IMR-90 (cell line): ENCODE results near the gene TTC7B. TPM values are rescaled to one million over a fixed set of nuclear protein-coding genes. Genes with fewer than 3 reads are reported as not detected.
A peak's percentile ranks its signal among the peaks of the same experiment; 100 is the strongest.

Experiments
- ATAC-seq: fragments of 200-7000 bp; cut with Tn5 transposase; 2 replicates; pipeline ENCODE4 v1.9.1; 2020; ENCODE audit warnings: low read depth, mild to moderate bottlenecking, moderate library complexity
- BruUV-seq: library from RNA; stranded (reverse); fragments of 400-500 nt; replicated peaks from 2 replicates; lab custom pipeline; 2021; lab: Mats Ljungman, UMichigan
- CTCF ChIA-PET: fragments of 300-600 bp; formaldehyde crosslinking; extraction: SDS; loops from one replicate; lab custom pipeline; 2021; ENCODE audit warnings: antibody characterized with exemption; lab: Yijun Ruan, JAX
- POLR2A ChIA-PET: fragments of 300-600 bp; sonication (Branson Sonifier 250); formaldehyde crosslinking; loops from one replicate; lab custom pipeline; 2022; ENCODE audit warnings: antibody characterized with exemption; ENCODE audit not compliant: unreplicated experiment; lab: Charles Lee
- DNase-seq: peaks from one replicate; pipeline ENCODE4 v3.0.0; 2013
- H2AFZ ChIP-seq: replicated peaks from 2 replicates; pipeline ENCODE3; 2013; ENCODE audit warnings: low read length, mild to moderate bottlenecking; ENCODE audit not compliant: poor library complexity
- H2AK5ac ChIP-seq: 2 replicates; pipeline ENCODE4 v1.6.1; 2013; ENCODE audit warnings: low read depth, low read length, inconsistent platforms
- H2AK9ac ChIP-seq: replicated peaks from 2 replicates; pipeline ENCODE3; 2013; ENCODE audit warnings: mild to moderate bottlenecking, low read depth, low read length, moderate library complexity; ENCODE audit not compliant: poor library complexity
- H2BK120ac ChIP-seq: 2 replicates; pipeline ENCODE4 v1.6.1; 2013; ENCODE audit warnings: low read depth, low read length, inconsistent platforms
- H2BK15ac ChIP-seq: 3 replicates; pipeline ENCODE4 v1.6.1; 2013; ENCODE audit warnings: low read depth, low read length, inconsistent platforms
- H2BK20ac ChIP-seq: 2 replicates; pipeline ENCODE4 v1.6.1; 2013; ENCODE audit warnings: low read depth, mild to moderate bottlenecking, inconsistent platforms, low read length, moderate library complexity
- H2BK5ac ChIP-seq: 2 replicates; pipeline ENCODE4 v1.6.1; 2013; ENCODE audit warnings: mild to moderate bottlenecking, low read depth, low read length, inconsistent platforms; ENCODE audit not compliant: poor library complexity, severe bottlenecking
- H3K14ac ChIP-seq: replicated peaks from 2 replicates; pipeline ENCODE4 v1.6.1; 2013; ENCODE audit warnings: low read depth, low read length, inconsistent platforms
- H3K18ac ChIP-seq: 2 replicates; pipeline ENCODE4 v1.6.1; 2013; ENCODE audit warnings: low read depth, low read length, control low read depth
- H3K23ac ChIP-seq: 2 replicates; pipeline ENCODE4 v1.6.1; 2013; ENCODE audit warnings: low read depth, low read length, inconsistent platforms
- H3K27ac ChIP-seq: 2 replicates; pipeline ENCODE4 v1.5.1; 2013; ENCODE audit warnings: mild to moderate bottlenecking, control low read depth, low read length; ENCODE audit not compliant: insufficient read depth
- H3K27me3 ChIP-seq: 2 replicates; pipeline ENCODE4 v1.6.1; 2013; ENCODE audit warnings: low read length; ENCODE audit not compliant: control insufficient read depth, insufficient read depth
- H3K36me3 ChIP-seq: 2 replicates; pipeline ENCODE4 v1.6.1; 2013; ENCODE audit warnings: low read length, mixed read lengths; ENCODE audit not compliant: control insufficient read depth, insufficient read depth
- H3K4ac ChIP-seq: 2 replicates; pipeline ENCODE4 v1.6.1; 2013; ENCODE audit warnings: low read depth, low read length, inconsistent platforms
- H3K4me1 ChIP-seq: 2 replicates; pipeline ENCODE4 v1.6.1; 2013; ENCODE audit warnings: low read length, mixed read lengths; ENCODE audit not compliant: control insufficient read depth, insufficient read depth
- H3K4me2 ChIP-seq: 2 replicates; pipeline ENCODE4 v1.6.1; 2013; ENCODE audit warnings: low read depth, mild to moderate bottlenecking, control low read depth, low read length, moderate library complexity
- H3K4me3 ChIP-seq: 2 replicates; pipeline ENCODE4 v1.5.1; 2013; ENCODE audit warnings: low read depth, mild to moderate bottlenecking, control low read depth, low read length, moderate library complexity; ENCODE audit not compliant: insufficient read depth
- H3K56ac ChIP-seq: 2 replicates; pipeline ENCODE4 v1.6.1; 2013; ENCODE audit warnings: low read length, inconsistent platforms; ENCODE audit not compliant: insufficient read depth; ENCODE audit errors: extremely low read depth
- H3K79me1 ChIP-seq, 2 experiments: 2 replicates each; pipeline ENCODE4 v1.6.1; 2013; ENCODE audit warnings: low read length in 2 of 2, inconsistent platforms in 1 of 2, low read depth in 1 of 2
- H3K9ac ChIP-seq: 2 replicates; pipeline ENCODE4 v1.6.1; 2013; ENCODE audit warnings: low read depth, low read length, control low read depth
- H3K9me1 ChIP-seq: 2 replicates; pipeline ENCODE4 v1.6.1; 2013; ENCODE audit warnings: low read length, inconsistent platforms; ENCODE audit not compliant: insufficient read depth
- H3K9me3 ChIP-seq: 2 replicates; pipeline ENCODE4 v1.6.1; 2013; ENCODE audit warnings: low read length; ENCODE audit not compliant: control insufficient read depth, insufficient read depth
- H4K20me1 ChIP-seq: 2 replicates; pipeline ENCODE4 v1.6.1; 2013; ENCODE audit warnings: low read length, inconsistent platforms; ENCODE audit not compliant: insufficient read depth
- H4K5ac ChIP-seq: 2 replicates; pipeline ENCODE4 v1.6.1; 2013; ENCODE audit warnings: mild to moderate bottlenecking, low read depth, low read length, control low read depth
- H4K8ac ChIP-seq, 2 experiments: 2 replicates each; pipeline ENCODE4 v1.6.1; 2013; ENCODE audit warnings: low read depth in 2 of 2, low read length in 2 of 2, control low read depth in 1 of 2, inconsistent platforms in 1 of 2
- H4K91ac ChIP-seq: 2 replicates; pipeline ENCODE4 v1.6.1; 2013; ENCODE audit warnings: low read depth, low read length, inconsistent platforms; ENCODE audit not compliant: insufficient read depth
- BHLHE40 ChIP-seq: fragments of 150-350 bp; IDR thresholded peaks from 2 replicates; pipeline ENCODE4 v1.6.1; 2016; ENCODE audit warnings: mild to moderate bottlenecking, low read depth, low read length
- ELK1 ChIP-seq: fragments of 150-350 bp; IDR thresholded peaks from 2 replicates; pipeline ENCODE4 v1.6.1; 2016; ENCODE audit warnings: low read depth, mild to moderate bottlenecking, low read length, moderate library complexity, borderline replicate concordance
- WGBS, 2 experiments: methylation state at CpG; one replicate each; pipeline versions ENCODE4 v1.1.5 to v1.1.7; 2013; ENCODE audit warnings: missing lambda C conversion rate in 2 of 2; ENCODE audit not compliant: insufficient read length in 1 of 2; ENCODE audit errors: extremely low coverage in 2 of 2; 5-methylcytosine and 5-hydroxymethylcytosine counted together
- dilution Hi-C: fragments of 300-500 bp; cut with HindIII; formaldehyde crosslinking; loops from one replicate; pipeline ENCODE4 v1.14.3; 2018; ENCODE audit warnings: low sequenced_read_pairs; ENCODE audit not compliant: unreplicated experiment
- in situ Hi-C: fragments of 300-500 bp; cut with MboI; formaldehyde crosslinking; loops from 3 replicates; pipeline ENCODE4 v1.14.3; 2019; ENCODE audit warnings: low sequenced_read_pairs, inconsistent platforms, mixed read lengths
- intact Hi-C: fragments of 100-400 bp; cut with micrococcal nuclease; formaldehyde crosslinking; loops from 2 replicates; pipeline ENCODE4 v1.10.0; 2022
- polyA plus RNA-seq, 3 experiments: library from polyadenylated mRNA; depleted of rRNA; stranded (reverse); fragments of >200 nt; gene quantifications; 2 replicates each; pipeline ENCODE4 v1.2.3, GENCODE V29; 2012; ENCODE audit warnings: low replicate concordance in 1 of 3
- total RNA-seq: library from RNA; depleted of rRNA; stranded (reverse); fragments of >200 nt; gene quantifications from 2 replicates; pipeline ENCODE4 v1.2.3, GENCODE V29; 2012

Gene TTC7B
- total and polyA plus RNA-seq, 2 of the 4 experiments (the other 2 are of a cell fraction), result 18.1 to 35.3 TPM

- BruUV-seq, result no TSS peak
- dilution Hi-C loops (no loop called here), intact Hi-C loops (no loop called here), in situ Hi-C loops (no loop called here)
- POLR2A ChIA-PET, result no interaction called here
- no peak overlapping the region for H4K5ac ChIP-seq
- H2AFZ ChIP-seq, result no peak overlapping the region
- no peak overlapping the region for H2AK9ac ChIP-seq
- no peak overlapping the region for H3K23ac ChIP-seq
- no peaks in the 10 kb centered on the region for H3K79me1 ChIP-seq
- H3K4me1 ChIP-seq, result no peaks in the 10 kb centered on the region; the same call in 1 of the 2 replicates
- H4K91ac ChIP-seq, result no peak overlapping the region
- H3K18ac ChIP-seq, result no peak overlapping the region
- H3K9me3 ChIP-seq, result peaks cover 8% of the 10 kb centered on the region; the same call in 1 of the 2 replicates
- no peak overlapping the region for H2BK20ac ChIP-seq
- H3K36me3 ChIP-seq, result no peaks in the 10 kb centered on the region
- no peak overlapping the region for H4K8ac ChIP-seq
- H3K56ac ChIP-seq, result no peak overlapping the region
- H3K14ac ChIP-seq, result no peak overlapping the region
- no peak overlapping the region for H3K27ac ChIP-seq
- H3K4me3 ChIP-seq, result no peak overlapping the region
- no peak overlapping the region for H3K4me2 ChIP-seq
- no peaks in the 10 kb centered on the region for H4K20me1 ChIP-seq
- ATAC-seq, result no peak
- no peak overlapping the region for H2BK15ac ChIP-seq
- no peaks in the 10 kb centered on the region for H3K9me1 ChIP-seq
- TF ChIP-seq ELK1 (no peak), BHLHE40 (peak; percentile 37; the same call in 1 of the 2 replicates)
- H2BK120ac ChIP-seq, result no peak overlapping the region
- no peak overlapping the region for H2BK5ac ChIP-seq
- no peak overlapping the region for H3K4ac ChIP-seq
- DNase-seq, result peak; percentile 55
- H2AK5ac ChIP-seq, result no peak overlapping the region
- peaks cover 16% of the 10 kb centered on the region; the same call in 1 of the 2 replicates for H3K27me3 ChIP-seq
- CTCF ChIA-PET, result no interaction called here
- WGBS, 2 experiments, result 50% methylated on average over 4 of the region's 11 CpGs; no CpG with 5 or more reads in 1 of the 2 experiments
- no peak overlapping the region for H3K9ac ChIP-seq
Measured at GRCh38 chr14:90820958-90821357, 4.7 kb upstream of the TTC7B start.
